Retina (tissue), 1 donor: ENCODE data around the gene FRMD5.
A peak's percentile ranks its signal among the peaks of the same experiment; 100 is the strongest.

Experiments used
- DNase-seq: peaks from one replicate; pipeline ENCODE4 v3.0.0-alpha.2; 2016

FRMD5 gene

GRCh38 chr15:43958861-43959330 lies 236.2 kb downstream of the FRMD5 start:
- no peak for DNase-seq

- DNase-seq = no peak
Measured at GRCh38 chr15:43957724-43958123, 237.3 kb downstream of the FRMD5 start.

GRCh38 chr15:43955140-43955539 lies 239.9 kb downstream of the FRMD5 start:
- peak; percentile 65 for DNase-seq

- no peak for DNase-seq
Measured at GRCh38 chr15:43954181-43954621, 240.9 kb downstream of the FRMD5 start.

- DNase-seq = no peak
Measured at GRCh38 chr15:43953402-43953801, 241.7 kb downstream of the FRMD5 start.

- no peak for DNase-seq
Measured at GRCh38 chr15:43950531-43950930, 244.5 kb downstream of the FRMD5 start.

- no peak for DNase-seq
Measured at GRCh38 chr15:43948691-43949325, 246.3 kb downstream of the FRMD5 start.

GRCh38 chr15:43943511-43943910 lies 251.6 kb downstream of the FRMD5 start:
- DNase-seq = no peak

GRCh38 chr15:43942194-43942593 lies 252.9 kb downstream of the FRMD5 start:
- no peak for DNase-seq

- no peak for DNase-seq
Measured at GRCh38 chr15:43941555-43941954, 253.5 kb downstream of the FRMD5 start.

- DNase-seq = no peak
Measured at GRCh38 chr15:43941071-43941470, 254.0 kb downstream of the FRMD5 start.

GRCh38 chr15:43939070-43939469 lies 256.0 kb downstream of the FRMD5 start:
- DNase-seq = no peak

- DNase-seq = no peak
Measured at GRCh38 chr15:43934480-43934879, 260.6 kb downstream of the FRMD5 start.

- DNase-seq = no peak
Measured at GRCh38 chr15:43932907-43933306, 262.2 kb downstream of the FRMD5 start.

- no peak for DNase-seq
Measured at GRCh38 chr15:43931790-43932435, 263.2 kb downstream of the FRMD5 start.

GRCh38 chr15:43931119-43931518 lies 264.0 kb downstream of the FRMD5 start:
- DNase-seq = no peak

GRCh38 chr15:43930556-43930955 lies 264.5 kb downstream of the FRMD5 start:
- peak; percentile 14 for DNase-seq

GRCh38 chr15:43930079-43930478 lies 265.0 kb downstream of the FRMD5 start:
- DNase-seq = no peak

GRCh38 chr15:43928152-43928551 lies 266.9 kb downstream of the FRMD5 start:
- no peak for DNase-seq

GRCh38 chr15:43927203-43927602 lies 267.9 kb downstream of the FRMD5 start:
- DNase-seq = no peak

GRCh38 chr15:43923553-43923952 lies 271.5 kb downstream of the FRMD5 start:
- no peak for DNase-seq

- no peak for DNase-seq
Measured at GRCh38 chr15:43922021-43922420, 273.1 kb downstream of the FRMD5 start.

GRCh38 chr15:43920815-43921214 lies 274.3 kb downstream of the FRMD5 start:
- DNase-seq = peak; percentile 66

GRCh38 chr15:43920254-43920600 lies 274.8 kb downstream of the FRMD5 start:
- no peak for DNase-seq
